H1 (cell line): ENCODE measurements around the gene TGFBRAP1. TPM values are rescaled to one million over a fixed set of nuclear protein-coding genes. Genes with fewer than 3 reads are reported as not detected.

Experiments
- RFX5 ChIP-seq: IDR thresholded peaks from 2 replicates; pipeline ENCODE4 v1.6.1; 2011; ENCODE audit warnings: low read depth, low read length, improper control_type of control experiment, borderline replicate concordance
- SIRT6 ChIP-seq: IDR thresholded peaks from one replicate; pipeline ENCODE4 v1.7.1; 2012; ENCODE audit warnings: low read length, inconsistent platforms
- SP2 ChIP-seq: IDR thresholded peaks from 2 replicates; pipeline ENCODE4 v1.6.1; 2012; ENCODE audit warnings: mild to moderate bottlenecking, low read length, inconsistent platforms
- polyA plus RNA-seq, 7 experiments: library from polyadenylated mRNA; depleted of rRNA in 3 of 7; stranded (reverse) in 5 of 7; unstranded in 2 of 7; fragments of >200 nt in 5 of 7; fragments of 200-250 nt in 2 of 7; gene quantifications; 1 replicate in 5 of 7; 2 replicates in 1 of 7; 4 replicates in 1 of 7; pipeline versions ENCODE4 v1.2.1 to v1.2.3, GENCODE V29; 2011 to 2013; ENCODE audit warnings: missing spikeins in 2 of 7, mixed read lengths in 2 of 7
- total RNA-seq: library from RNA; stranded (reverse); fragmentation: NEBNext Ultra II Directional; extraction: Animal tissue kit (Norgen Biotek cat#: 25700); gene quantifications from 2 replicates; pipeline ENCODE4 v1.2.1, GENCODE V29; 2021

Gene TGFBRAP1
- total and polyA plus RNA-seq, 2 of the 8 experiments (the other 6 are each of a cell fraction or from before 2014, with no cell fraction given) = 11.2 to 20.2 TPM

DNA sequence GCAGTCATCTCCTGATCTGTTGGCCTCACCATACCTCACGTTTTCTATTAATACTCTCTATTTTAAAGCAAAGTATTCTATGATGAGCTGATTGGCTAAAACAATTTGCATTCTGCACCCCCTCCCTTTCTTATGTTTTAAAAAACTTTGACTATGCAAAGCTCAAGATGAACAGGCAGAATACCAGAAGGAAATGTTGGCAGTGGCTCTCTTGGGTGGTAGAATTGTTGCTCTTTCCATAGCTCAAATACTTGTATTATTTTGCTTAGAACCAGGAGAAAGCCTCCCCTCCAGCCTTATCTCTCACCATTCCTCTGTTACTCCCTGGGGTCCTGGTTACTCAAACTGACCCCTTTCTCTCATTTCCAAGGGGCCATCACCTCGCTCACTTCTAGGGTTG, 73.6 kb downstream of the TGFBRAP1 start (continued):
- TF ChIP-seq SP2 = no peak
- no peak for TF ChIP-seq RFX5
- TF ChIP-seq SIRT6 = no peak
